K562 (cell line): Measurements from ENCODE around the gene OR2S2. TPM values are rescaled to one million over a fixed set of nuclear protein-coding genes. Genes with fewer than 3 reads are reported as not detected.

Experiments used
- ATAC-seq: fragments of 200-7000 bp; cut with Tn5 transposase; 3 replicates; pipeline ENCODE4 v1.9.1; 2020; ENCODE audit warnings: moderate library complexity
- BruUV-seq: library from RNA; stranded (reverse); fragments of 400-500 nt; replicated peaks from 2 replicates; lab custom pipeline; 2021; lab: Mats Ljungman, UMichigan
- CTCF ChIA-PET: fragments of 300-600 bp; formaldehyde crosslinking; extraction: SDS; loops from one replicate; lab custom pipeline; 2021; ENCODE audit warnings: low intra/inter-chr PET ratio; lab: Yijun Ruan, JAX
- POLR2A ChIA-PET: fragments of 300-600, 350-650 bp; sonication (Branson Sonifier 250); formaldehyde crosslinking; extraction: SDS; loops from one replicate; lab custom pipeline; 2021; ENCODE audit warnings: antibody characterized with exemption, inconsistent platforms; lab: Yijun Ruan, JAX
- DNase-seq, 4 experiments: peaks; one replicate each; pipeline versions ENCODE4 v3.0.0 to v3.0.0-alpha.2; 2011 to 2018; ENCODE audit warnings: low spot score in 3 of 4, mixed read lengths in 3 of 4; ENCODE audit errors: extremely low read depth in 1 of 4
- FAIRE-seq: peaks from 2 replicates; lab custom pipeline; 2011; peaks lifted over from hg19 to GRCh38; lab: Jason Lieb, UNC
- H2AFZ ChIP-seq: 2 replicates; pipeline ENCODE4 v1.6.0; 2011; ENCODE audit warnings: low read depth, low read length, control low read depth, inconsistent platforms
- H3K27ac ChIP-seq: fragments of 200-600 bp; 3 replicates; pipeline ENCODE4 v1.8.0; 2011; ENCODE audit warnings: low read depth, mild to moderate bottlenecking, control low read depth, inconsistent platforms, low read length, moderate library complexity, mixed read lengths; ENCODE audit errors: extremely low read depth
- H3K27me3 ChIP-seq, 2 experiments: fragments of 300-600 bp in 1 of 2; 2 replicates in 1 of 2; 3 replicates in 1 of 2; pipeline versions ENCODE4 v1.6.0 to v1.8.0; 2011; ENCODE audit warnings: inconsistent platforms in 2 of 2, low read length in 2 of 2, mild to moderate bottlenecking in 1 of 2, mixed read lengths in 1 of 2, moderate library complexity in 1 of 2; ENCODE audit not compliant: control insufficient read depth in 2 of 2, insufficient read depth in 2 of 2
- H3K36me3 ChIP-seq: fragments of 300-600 bp; 3 replicates; pipeline ENCODE4 v1.8.0; 2011; ENCODE audit warnings: mild to moderate bottlenecking, low read length, inconsistent platforms; ENCODE audit not compliant: control insufficient read depth, insufficient read depth
- H3K4me1 ChIP-seq, 2 experiments: fragments of 200-600 bp in 1 of 2; replicated peaks in 1 of 2; 2 replicates in 1 of 2; 3 replicates in 1 of 2; pipeline versions ENCODE4 v1.5.1 to v1.8.0; 2011; ENCODE audit warnings: inconsistent platforms in 2 of 2, low read length in 2 of 2, mild to moderate bottlenecking in 1 of 2, mixed read lengths in 1 of 2, moderate library complexity in 1 of 2; ENCODE audit not compliant: control insufficient read depth in 2 of 2, insufficient read depth in 2 of 2
- H3K4me2 ChIP-seq: 2 replicates; pipeline ENCODE4 v1.6.1; 2011; ENCODE audit warnings: low read length, control low read depth, inconsistent platforms, mixed read lengths; ENCODE audit not compliant: insufficient read depth
- H3K4me3 ChIP-seq: fragments of 200-600 bp; sonication (generic), shearing (Covaris generic); 2 replicates; pipeline ENCODE4 v1.5.1; 2016; ENCODE audit warnings: control low read depth, inconsistent platforms
- H3K79me2 ChIP-seq: fragments of 200-600 bp; 3 replicates; pipeline ENCODE4 v1.8.0; 2011; ENCODE audit warnings: low read length, inconsistent platforms; ENCODE audit not compliant: control insufficient read depth, insufficient read depth
- H3K9ac ChIP-seq, 2 experiments: 2 replicates each; pipeline versions ENCODE4 v1.6.0 to v1.6.1; 2011; ENCODE audit warnings: low read depth in 2 of 2, low read length in 2 of 2, control low read depth in 1 of 2, inconsistent platforms in 1 of 2, mild to moderate bottlenecking in 1 of 2, mixed read lengths in 1 of 2; ENCODE audit not compliant: insufficient read depth in 1 of 2
- H3K9me1 ChIP-seq: one replicate; pipeline ENCODE4 v1.6.0; 2011; ENCODE audit warnings: inconsistent platforms, mild to moderate bottlenecking, low read length, moderate library complexity; ENCODE audit not compliant: control insufficient read depth, insufficient read depth
- H3K9me3 ChIP-seq: replicated peaks from 2 replicates; pipeline ENCODE4 v1.5.1; 2011; ENCODE audit warnings: low read depth, low read length, inconsistent platforms; ENCODE audit not compliant: control insufficient read depth, insufficient read depth
- H4K20me1 ChIP-seq: replicated peaks from 2 replicates; pipeline ENCODE4 v1.6.1; 2011; ENCODE audit warnings: low read length, inconsistent platforms, mixed read lengths; ENCODE audit not compliant: control insufficient read depth, insufficient read depth
- CHAMP1 ChIP-seq: fragments of 450-650 bp; IDR thresholded peaks from 2 replicates; pipeline ENCODE4 v1.6.1; 2016; ENCODE audit warnings: mild to moderate bottlenecking
- TFE3 ChIP-seq: fragments of 450-650 bp; formaldehyde crosslinking; IDR thresholded peaks from 2 replicates; pipeline ENCODE4 v1.4.0; 2020; ENCODE audit warnings: mild to moderate bottlenecking, mixed read lengths
- WGBS: fragments of 100-300 bp; shearing (Covaris generic); methylation state at CpG from one replicate; pipeline ENCODE4 v1.1.6; 2016; ENCODE audit warnings: low coverage, mixed read lengths; ENCODE audit not compliant: insufficient coverage; ENCODE audit errors: missing lambda C conversion rate; 5-methylcytosine and 5-hydroxymethylcytosine counted together
- in situ Hi-C: fragments of 300-500 bp; cut with MboI; formaldehyde crosslinking; loops from 4 replicates; pipeline ENCODE4 v1.15.0; 2018; ENCODE audit warnings: inconsistent platforms, mixed read lengths
- intact Hi-C: fragments of 100-400 bp; cut with micrococcal nuclease; formaldehyde crosslinking; loops from 2 replicates; pipeline ENCODE4 v1.14.2; 2022
- polyA plus RNA-seq, 8 experiments: library from polyadenylated mRNA; depleted of rRNA in 4 of 8; stranded (reverse) in 5 of 8; unstranded in 3 of 8; fragments of >200 nt; fragmentation: Nextera tagmentation in 2 of 8; fragmentation: Illumina TruSeq in 1 of 8; extraction: Ambion mirVana in 2 of 8; extraction: Trizol in 1 of 8; gene quantifications; 2 replicates each; pipeline versions ENCODE4 v1.2.1 to v1.2.3, GENCODE V29; 2011 to 2014; ENCODE audit warnings: inconsistent platforms in 1 of 8, missing spikeins in 1 of 8
- total RNA-seq, 7 experiments: library from RNA; depleted of rRNA in 6 of 7; stranded (reverse); fragments of >200 nt in 6 of 7; fragmentation: Illumina TruSeq in 2 of 7; extraction: Trizol in 2 of 7; gene quantifications; 2 replicates each; pipeline versions ENCODE4 v1.2.1 to v1.2.3, GENCODE V29; 2011 to 2021; ENCODE audit warnings: low replicate concordance in 1 of 7

OR2S2 gene
- total and polyA plus RNA-seq, 9 of the 15 experiments (the other 6 are each of a cell fraction or from before 2014, with no cell fraction given) = not detected

DNA sequence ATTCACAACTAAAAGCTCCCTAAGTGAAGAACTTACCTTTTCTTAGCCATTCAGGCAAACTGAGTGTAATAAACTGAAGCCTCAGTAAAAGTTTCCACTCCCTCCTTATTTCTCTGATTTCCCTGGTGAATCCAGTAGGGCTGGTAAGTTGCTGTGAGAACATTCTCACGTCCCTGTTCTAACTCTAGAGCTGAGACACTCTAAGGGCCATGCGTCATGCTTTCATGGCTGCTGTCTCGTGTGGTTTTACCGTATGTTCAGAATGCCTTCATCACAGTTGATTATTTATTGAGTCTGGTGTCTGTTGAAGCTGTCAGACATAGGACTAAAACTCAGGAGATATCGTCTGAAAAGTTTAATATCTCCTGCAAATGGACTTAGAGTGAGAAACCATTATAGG is 1.3 kb downstream of the OR2S2 start:
- no TSS peak for BruUV-seq
- H3K36me3 ChIP-seq = no peaks in the 10 kb centered on the region
- in situ Hi-C loops (no loop called here), intact Hi-C loops (loop anchor here (5.0 kb wide), 2 partner anchors 51 to 211 kb away; partner anchors contain the start of gene CCIN)
- no peak overlapping the region for H3K4me3 ChIP-seq
- no peak overlapping the region for H3K4me2 ChIP-seq
- H3K9me3 ChIP-seq = no peaks in the 10 kb centered on the region
- H3K27ac ChIP-seq = no peak overlapping the region
- no peaks in the 10 kb centered on the region for H3K4me1 ChIP-seq
- POLR2A ChIA-PET = interaction anchor here (0.6 kb wide), 1 partner anchor 40 kb away, joined by 3 read pairs; no protein-coding TSS in a partner anchor
- no peak overlapping the region for H2AFZ ChIP-seq
- no peaks in the 10 kb centered on the region for H4K20me1 ChIP-seq
- H3K9ac ChIP-seq = no peak overlapping the region
- no peak for DNase-seq
- TF ChIP-seq TFE3 (peak; percentile 81; the same call in 1 of the 2 replicates), CHAMP1 (no peak)
- TF ChIP-seq, all 486 proteins: peak for 1
- FAIRE-seq = no peak
- no peak for ATAC-seq
- H3K27me3 ChIP-seq = peaks cover 0 to 21% of the 10 kb centered on the region in 2 experiments; a peak in 3 of 5 replicates
- CTCF ChIA-PET = interaction anchor here (0.7 kb wide), 2 partner anchors 97 to 352 kb away, joined by 3 to 6 read pairs; no protein-coding TSS in a partner anchor
- H3K9me1 ChIP-seq = no peaks in the 10 kb centered on the region
- H3K79me2 ChIP-seq = no peaks in the 10 kb centered on the region
- 0% methylated on average over 5 of the region's 5 CpGs for WGBS
